ENCODE data around the gene GPR107.

The GPR107 gene

DNA sequence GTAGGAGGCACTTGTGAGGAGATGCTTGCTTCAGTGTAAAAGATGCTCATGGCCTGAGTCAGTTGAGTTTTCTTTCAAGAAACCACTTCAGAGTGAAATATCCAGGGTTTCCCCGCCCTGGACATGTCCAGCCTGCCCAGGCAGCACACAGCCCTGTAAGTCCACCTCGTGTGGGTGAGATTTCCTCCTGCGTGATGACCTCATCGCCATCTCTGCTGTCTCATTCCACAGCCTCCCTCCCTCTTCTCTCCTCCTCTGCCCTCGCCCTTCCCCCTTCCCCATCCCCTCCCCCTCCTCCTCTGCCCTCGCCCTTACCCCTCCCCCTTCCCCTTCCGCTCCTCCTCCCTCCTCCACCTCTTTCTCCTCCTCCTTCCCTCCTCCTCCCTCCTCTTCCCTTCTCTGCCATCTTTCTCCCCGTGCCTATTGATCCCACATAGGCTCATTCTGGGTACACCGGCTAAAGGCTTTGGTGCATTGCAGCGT is 84.5 kb downstream of the GPR107 start:
- no peak for DNase-seq

DNA sequence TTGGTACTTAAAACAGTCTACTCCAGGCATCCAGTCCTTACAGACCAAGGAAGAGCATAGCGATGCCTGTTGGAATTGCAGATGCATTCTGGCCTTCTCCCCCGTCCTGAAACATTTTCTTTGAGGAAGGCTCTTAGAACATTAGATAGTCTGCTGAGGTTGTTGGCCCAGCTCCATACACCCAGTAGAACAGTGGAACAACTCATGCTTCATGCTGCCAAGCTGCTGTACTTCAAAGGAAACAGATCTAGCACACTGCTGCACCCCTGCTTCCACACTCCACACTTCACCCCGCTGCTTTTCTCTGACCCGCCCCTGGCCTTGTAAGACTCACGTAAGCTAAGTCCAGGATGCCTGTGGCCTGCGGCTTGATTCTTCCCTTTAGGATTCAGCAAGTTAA is 85.1 kb downstream of the GPR107 start:
- DNase-seq: peak in 1 of 2 experiments; percentile 18

DNA sequence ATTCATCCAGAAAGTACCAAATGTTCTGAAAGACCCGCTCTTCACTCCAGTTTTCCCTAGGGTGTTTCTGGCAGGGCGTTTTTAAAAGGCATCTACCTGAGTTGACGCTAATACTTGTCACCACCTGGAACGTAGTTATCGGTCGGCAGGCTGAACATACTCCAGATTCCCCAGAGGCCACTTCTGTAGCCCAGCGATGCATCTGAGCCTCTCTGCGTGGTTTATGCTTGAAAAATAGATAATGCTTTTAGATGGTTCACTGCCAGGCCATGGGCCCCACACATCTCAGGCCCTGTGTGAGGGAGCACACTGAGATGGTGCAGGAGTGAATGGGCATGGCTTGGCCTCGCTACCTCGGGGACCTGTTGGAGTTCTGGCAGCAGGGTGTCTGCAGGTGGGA is 85.5 kb downstream of the GPR107 start:
- no peak for DNase-seq

DNA sequence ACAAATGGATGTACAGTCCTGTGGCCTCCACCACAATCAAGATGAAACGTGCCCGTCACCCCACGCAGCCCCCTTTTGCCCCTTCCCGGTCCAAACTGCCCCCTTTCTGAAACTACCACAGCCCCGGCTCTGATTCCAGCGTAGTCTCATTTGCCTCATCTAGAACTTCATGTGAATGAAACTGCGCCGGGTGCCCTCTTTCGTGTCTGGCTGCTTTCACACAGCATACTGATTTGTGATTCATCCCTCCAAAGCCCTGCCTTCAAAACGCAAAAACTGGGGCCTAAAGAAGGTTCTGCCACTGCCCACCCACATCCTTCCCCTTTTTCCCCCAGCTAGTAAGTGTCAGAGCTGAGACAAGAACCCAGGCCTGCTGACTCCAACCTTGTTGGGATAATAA is 87.0 kb downstream of the GPR107 start:
- peak; percentile 15 to 18 for DNase-seq

DNA sequence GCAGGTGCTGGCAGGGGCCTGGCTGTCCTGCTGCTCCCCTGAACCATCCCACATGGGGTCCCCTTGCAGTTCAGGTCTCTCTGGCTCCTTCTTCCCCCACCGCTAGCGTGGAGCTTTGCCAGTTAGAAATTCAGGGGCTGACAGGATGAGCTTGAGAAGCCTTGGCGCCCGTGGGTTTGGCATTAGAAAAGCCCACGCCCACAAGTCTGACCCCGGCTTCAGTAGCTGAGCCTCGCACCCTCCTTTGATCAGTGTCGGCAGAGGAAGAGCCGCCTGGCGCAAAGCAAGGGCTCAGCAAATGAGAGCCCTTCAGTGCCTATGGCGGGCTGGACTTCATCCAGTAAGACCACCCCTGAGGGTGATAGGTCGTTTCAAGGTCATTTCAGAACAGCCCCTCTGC is 88.3 kb downstream of the GPR107 start:
- DNase-seq: no peak

DNA sequence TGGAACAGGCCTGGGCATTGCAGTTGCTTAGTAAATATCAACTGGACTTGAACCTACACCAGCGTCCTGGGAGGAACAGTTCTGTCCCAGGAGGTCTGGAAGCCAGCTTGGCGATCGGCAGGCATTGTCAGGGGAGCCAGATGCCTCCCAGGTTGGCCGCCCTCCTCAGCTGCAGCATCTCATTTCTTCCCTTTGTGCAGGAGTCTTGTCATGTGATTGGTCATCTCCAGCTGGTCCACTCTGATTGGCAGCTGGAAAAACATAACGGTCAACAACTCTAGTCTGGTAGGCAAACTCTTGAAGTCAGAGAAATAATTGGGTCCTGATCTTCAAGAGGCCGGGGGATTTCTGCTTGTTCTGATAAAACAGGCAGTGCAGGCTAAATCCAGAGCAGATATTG is 88.9 kb downstream of the GPR107 start:
- DNase-seq: no peak

DNA sequence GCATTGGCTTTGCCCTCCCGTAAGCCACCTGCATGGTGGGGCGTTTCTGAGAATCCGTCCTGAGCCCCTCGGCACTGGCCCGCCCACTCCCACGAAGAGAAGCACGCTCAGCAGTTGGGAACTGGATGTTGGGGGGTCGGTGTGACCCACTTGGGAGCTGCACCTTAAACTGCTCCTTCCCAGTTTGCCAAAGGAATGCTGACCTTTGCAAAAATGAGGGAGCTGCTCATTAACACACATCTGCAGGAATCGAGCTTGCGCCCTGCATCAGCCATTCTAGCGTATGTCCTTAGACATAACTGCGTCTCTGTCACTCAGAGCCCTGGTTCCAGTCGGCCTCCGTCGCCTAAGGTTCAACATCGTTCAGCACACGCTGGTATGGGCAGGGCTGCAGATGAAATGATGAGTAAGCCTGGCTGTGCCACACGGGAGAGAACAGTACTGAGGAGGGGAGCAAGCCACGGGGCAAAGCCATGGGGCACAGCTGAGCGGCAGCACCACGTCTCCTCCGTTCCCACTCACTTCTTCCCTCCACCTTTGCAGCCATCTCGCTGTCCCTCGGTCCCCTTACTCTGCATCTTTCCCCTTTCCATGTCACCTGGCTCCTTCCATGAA is 89.7 kb downstream of the GPR107 start:
- DNase-seq: no peak

DNA sequence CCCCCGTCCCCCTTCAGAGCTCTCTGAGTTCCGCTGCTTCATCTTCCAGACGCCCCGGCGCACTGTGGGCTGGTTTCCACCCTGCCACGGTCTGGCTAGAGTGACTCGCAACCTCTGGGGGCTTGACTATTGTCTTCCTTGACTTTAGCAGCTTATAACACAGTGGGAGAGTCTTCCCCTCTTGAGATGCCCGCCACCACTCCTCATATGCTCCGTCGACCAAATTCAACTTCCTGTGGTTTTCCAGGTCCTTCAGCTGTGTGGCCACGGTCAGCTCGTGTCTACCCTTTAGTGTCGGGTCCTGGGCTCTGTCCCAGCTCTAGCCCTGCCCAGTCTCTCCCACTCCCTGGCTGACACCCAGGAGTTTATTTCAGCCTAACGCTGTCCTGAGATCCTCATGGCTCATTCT is 90.3 kb downstream of the GPR107 start:
- DNase-seq: peak in 1 of 2 experiments; percentile 35

DNA sequence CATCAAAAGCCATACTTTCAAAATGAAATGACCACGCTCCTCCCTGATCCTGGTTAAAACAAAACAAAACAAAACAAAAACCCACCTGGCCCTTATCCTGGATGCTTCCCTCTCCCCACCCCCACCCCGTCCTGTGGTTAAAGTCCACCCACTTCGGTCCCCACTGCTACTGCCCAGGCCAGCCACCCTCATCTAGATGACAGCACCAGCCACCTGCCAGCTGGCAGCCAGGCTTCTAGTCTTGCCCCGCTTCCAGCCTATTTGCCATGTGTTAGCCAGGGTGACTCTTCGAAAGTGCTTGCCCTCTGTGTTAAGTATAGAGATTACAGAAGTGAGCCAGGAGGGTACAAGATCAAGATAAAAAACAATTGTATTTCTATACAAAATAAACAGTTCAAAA is 91.0 kb downstream of the GPR107 start:
- no peak for DNase-seq

DNA sequence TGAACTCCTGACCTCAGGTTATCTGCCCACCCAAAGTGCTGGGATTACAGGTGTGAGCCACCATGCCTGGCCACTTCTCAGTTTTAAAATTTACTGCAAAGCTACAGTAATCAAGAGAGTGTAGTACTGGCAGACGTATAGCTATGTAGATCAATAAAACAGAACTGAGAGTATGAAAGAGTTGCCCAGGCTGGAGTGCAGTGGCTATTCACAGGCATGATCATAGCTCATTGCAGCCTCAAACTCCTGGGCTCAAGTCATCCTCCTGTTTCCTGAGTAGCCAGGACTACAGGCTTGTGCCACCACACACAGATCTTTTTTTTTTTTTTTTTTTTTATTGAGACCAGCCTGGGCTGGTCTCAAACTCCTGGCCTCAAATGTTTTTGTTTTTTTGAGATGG is 92.0 kb downstream of the GPR107 start:
- DNase-seq: no peak

DNA sequence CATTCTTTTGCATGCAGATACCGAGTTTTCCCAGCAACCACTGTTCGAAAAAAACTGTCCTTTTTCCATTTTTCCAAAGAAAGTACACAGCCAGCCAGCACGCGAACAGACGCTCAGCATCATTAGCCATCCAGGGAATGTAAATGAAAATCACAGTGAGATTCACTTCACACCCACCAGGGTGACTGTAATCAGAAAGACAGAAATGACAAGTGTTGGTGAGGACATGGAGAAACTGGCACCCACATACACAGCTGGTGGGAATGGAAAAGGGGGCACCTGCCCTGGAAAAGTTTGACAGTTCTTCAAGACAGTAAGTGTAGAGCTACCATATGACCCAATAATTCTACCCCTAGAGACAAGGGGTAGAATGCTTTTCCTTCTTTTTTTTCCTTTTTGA is 93.5 kb downstream of the GPR107 start:
- DNase-seq: no peak

DNA sequence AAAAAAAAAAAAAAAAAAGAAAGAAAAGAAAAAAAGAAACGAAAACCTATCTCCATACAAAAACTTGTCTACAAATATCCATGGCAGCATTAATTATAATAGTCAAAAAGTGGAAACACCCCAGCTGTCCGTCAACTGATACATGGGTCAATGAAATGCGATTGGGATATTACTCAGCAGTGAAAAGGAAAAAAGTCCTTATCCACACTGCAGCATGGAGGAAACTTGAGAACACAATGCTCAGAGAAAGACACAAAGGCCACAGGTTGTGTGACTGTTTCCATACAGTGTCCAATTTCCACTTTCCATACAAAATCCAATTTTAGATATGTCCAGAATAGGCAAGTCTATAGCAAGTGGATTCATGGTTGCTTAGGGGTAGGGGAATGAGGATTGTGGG is 94.2 kb downstream of the GPR107 start:
- no peak for DNase-seq

DNA sequence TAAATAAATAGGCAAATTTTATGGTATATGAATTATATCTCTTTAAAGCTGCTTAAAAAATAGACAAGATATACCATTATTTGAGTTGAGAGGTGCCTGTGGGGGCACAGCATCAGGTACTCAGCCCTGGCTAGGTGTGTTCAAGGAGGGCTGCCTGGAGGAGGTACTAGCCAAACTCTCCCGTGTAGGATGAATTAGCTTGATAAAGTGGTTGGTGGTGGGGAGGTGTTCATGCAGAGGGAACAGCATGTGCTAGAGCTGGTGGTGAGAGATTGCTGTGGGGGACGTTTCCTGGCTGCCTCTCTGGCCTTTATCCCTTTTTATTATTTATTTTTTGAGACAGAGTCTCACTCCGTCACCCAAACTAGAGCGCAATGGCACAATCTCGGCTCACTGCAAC is 95.3 kb downstream of the GPR107 start:
- DNase-seq: no peak

DNA sequence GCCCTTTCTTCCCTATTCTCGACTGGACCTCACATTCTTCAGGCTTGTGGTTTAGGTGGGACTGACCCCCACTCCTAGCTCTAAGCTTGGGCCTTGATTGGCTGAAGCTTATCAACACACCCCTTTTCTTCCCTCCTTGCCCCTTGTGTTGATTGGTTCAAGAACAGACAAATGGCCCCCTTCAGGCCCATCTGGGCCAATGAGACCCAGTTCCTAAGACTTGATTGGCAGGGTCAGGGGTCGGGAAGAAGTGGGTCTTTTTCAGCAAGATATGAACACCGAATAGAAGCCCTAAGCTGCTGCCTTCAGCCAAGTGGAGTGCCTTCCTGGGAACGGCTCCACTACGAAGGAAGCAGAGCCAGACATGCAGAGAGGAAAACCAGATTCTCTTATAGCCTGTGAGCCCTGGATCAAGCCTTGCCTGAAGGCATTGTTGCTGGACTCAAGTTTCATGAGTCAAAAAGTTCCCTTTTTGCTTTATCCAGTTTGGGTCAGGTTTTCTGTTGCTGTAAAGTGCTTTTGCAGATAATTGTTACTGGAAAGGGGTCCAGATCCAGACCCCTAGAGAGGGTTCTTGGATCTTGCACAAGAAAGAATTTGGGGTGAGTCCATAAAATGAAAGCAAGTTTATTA is 96.1 kb downstream of the GPR107 start:
- no peak for DNase-seq

DNA sequence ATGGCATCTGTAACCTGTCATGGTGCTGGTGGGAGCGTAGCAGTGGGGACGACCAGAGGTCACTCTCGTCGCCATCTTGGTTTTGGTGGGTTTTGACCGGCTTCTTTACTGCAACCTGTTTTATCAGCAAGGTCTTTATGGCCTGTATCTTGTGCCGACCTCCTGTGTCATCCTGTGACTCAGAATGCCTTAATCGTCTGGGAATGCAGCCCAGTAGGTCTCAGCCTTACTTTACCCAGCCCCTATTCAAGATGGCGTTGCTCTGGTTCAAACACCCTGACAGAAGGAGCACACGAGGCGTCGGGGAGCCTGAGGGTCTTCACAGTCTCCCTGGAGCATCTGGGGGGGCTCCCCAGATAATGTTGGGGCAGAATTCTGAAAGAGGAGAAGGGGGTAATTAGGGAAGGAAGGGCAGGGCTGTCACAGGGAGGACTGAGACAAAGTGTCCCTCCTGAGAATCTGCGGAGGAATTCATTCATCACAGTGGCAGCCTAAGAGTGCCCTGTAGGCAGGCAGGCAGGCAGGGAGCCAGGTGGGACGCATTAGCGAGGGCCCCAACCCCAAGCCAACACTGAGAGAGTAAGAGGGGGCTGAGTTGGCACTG is 97.2 kb downstream of the GPR107 start:
- DNase-seq: no peak

DNA sequence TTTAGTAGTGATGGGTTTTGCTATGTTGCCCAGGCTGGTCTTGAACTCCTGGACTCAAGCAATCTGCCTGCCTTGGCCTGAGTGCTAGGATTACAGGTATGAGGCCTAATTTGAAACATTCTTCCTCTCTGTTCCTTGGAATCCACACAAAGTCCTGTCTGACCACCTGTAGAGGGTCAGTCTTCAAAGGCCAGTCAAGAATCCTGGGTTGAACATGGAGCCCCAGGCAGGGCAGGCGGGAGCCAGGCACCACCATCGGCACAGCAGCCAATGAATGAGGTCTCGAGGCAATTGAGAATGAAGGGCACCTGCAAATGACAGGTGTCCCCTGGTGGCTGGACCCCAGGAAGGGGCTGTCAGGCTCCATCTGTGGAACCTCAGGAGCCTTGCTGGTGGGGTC is 101.1 kb downstream of the GPR107 start:
- DNase-seq: no peak

DNA sequence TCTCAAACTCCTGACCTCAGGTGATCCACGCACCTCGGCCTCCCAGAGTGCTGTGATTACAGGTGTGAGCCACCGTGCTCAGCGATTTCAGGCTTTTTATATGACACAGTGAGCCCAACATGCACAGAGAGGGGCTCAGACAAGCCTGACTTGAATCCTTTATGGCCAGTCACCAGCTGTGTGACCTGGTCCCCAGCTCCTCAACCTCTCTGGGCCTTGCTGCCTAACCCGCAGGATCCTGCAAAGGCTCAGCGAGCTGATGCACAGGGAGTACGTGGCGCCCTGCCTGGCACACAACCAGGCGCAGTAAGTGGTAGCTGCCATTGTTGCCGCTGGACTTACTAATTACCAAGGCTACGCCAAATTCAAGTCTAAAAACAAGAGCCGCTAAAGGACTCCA is 101.9 kb downstream of the GPR107 start:
- no peak for DNase-seq

DNA sequence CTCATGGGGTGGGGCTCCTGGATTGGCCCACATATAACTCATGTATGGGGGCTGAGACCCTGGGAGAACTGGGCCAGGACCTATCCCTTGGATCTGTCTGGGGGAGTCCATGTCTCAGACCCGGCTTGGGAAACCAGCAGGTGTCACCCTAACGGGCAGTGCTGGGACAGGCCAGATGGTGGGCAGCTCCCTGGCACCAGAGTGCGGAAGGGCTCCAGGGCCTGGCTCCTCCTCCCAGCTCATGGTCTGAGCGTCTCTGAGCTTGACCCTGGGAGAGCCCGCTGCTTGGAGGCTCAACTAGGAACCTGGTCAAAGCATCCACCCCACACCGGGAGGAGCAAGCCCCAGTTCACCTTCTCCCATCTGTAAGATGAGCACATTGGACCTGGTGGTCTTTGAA is 103.0 kb downstream of the GPR107 start:
- DNase-seq: no peak

DNA sequence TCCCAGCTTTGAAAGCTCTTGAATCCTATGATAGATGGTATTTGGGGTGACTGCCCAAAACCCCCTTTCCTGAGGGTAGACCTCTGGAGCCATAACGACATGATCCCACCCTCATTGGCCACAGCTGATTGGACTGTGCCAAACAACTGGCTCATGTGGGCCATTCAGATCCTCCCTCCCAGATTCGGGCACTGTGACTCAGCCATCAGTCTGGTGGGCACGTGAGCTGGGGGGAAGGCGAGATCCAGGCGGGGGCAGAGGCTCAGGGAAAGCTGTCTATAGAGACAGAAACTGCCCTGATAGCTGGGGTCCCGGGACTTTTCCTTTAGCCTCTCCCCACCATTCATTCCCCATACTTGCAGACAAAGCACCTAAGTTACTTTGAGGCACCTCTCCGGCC is 103.4 kb downstream of the GPR107 start:
- DNase-seq: no peak

DNA sequence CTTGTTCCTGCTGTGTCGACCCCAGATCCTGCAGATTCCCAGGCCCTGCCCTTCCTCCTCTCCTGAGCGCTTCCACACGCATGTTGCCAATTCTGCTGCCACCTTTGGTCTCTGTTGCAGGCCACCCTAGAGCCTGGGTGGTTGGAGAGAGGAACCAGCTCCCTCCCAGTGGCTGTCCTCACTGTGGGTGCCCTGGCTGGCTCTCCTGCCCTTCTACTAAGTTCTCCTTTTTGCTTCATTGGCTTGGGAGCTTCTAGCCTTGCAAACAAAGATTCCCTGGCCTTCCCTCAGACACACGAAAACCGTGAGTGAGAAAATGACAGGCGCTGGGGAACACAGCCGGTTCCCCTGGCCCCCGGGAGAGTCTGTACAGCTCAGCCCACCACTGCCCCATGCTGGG is 104.3 kb downstream of the GPR107 start:
- no peak for DNase-seq

DNA sequence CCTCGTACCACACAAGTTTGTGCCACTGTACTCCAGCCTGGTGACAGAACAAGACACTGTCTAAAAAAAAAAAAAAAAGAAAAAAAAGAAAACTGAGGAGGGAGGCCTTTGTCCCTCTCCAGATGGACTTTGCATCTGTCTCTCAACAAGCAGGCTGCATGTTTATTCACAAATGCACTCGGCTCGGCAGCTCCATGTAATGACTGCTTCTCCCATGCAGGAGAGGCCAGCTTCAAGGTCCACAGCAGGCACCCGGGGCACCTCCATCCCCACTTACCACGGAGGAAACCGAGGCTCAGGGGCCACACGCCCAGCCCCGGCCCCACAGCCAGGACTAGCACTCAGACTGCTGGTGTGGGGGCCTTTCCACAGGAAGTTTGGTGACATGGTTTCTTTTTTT is 105.4 kb downstream of the GPR107 start:
- DNase-seq: no peak

DNA sequence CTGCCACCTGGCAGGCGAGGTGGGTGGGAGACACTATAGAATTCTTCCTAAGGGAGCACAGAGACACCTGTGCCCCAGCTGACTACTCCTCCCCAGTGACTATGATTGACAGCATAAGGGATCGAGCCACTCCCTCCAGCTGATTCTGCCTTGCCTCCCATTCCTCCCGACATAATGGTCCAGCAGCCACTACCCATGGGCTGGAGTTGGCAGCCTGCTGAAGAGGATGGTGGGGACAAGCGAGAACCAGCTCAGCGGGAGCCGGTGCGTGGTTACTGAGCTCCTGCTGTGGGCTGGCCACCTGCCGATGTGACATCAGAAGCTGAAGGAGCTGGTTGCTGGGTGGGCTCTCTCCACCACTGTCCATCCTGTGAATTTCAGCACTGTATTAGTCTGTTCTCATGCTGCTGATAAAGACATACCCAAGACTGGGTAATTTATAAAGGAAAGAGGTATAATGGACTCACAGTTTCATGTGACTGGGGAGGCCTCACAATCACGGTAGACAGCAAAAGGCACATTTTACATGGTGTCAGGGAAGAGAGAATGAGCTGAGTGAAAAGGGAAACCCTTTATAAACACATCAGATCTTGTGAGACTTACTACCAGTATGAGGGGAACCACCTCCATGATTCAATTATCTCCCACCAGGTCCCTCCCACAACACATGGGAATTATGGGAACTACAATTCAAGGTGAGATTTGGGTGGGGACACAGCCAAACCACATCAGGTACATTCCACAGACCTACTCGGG is 106.4 kb downstream of the GPR107 start:
- no peak for DNase-seq

DNA sequence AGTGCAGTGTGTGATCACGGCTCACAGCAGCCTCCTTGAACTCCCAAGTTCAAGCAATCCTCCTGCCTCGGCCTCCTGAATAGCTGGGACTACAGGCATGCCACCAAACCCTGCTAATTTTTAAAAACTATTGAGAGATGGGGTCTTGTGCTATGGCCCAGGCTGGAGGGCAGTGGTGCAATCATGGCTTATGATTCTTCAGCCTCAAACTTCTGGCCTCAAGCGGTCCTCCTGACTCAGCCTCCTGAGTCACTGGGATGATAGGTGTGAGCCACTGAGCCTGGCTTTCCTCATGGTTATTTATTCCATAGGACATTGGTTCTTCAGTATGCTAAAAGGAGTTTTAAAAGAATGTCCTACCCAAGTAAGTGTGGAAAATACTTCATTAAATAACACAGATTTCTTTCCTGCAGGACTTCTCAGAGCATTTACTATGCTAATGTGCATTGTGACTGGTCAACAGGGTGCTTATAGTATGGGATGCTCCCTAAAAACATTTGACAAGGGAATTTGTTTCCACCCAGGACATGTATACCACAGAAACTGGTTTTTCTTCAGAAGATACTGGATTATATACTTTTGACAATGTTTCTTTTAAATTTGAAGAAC is 107.3 kb downstream of the GPR107 start:
- no peak for DNase-seq

Data from stimulated activated CD4-positive, alpha-beta T cell treated with anti-CD3 and anti-CD28 coated beads, Interleukin-4, amount 100 ng/mL, for 4 hours (primary cell).